SHP77 treated with DMSO at 0.1 percent for 48 hours (cell line): Measurements from ENCODE around the gene XRN2.
A peak's percentile ranks its signal among the peaks of the same experiment; 100 is the strongest.

Source experiments
- DNase-seq: peaks from one replicate; lab custom pipeline; 2025; lab: John Stamatoyannopoulos, UW

XRN2 gene, protein sequence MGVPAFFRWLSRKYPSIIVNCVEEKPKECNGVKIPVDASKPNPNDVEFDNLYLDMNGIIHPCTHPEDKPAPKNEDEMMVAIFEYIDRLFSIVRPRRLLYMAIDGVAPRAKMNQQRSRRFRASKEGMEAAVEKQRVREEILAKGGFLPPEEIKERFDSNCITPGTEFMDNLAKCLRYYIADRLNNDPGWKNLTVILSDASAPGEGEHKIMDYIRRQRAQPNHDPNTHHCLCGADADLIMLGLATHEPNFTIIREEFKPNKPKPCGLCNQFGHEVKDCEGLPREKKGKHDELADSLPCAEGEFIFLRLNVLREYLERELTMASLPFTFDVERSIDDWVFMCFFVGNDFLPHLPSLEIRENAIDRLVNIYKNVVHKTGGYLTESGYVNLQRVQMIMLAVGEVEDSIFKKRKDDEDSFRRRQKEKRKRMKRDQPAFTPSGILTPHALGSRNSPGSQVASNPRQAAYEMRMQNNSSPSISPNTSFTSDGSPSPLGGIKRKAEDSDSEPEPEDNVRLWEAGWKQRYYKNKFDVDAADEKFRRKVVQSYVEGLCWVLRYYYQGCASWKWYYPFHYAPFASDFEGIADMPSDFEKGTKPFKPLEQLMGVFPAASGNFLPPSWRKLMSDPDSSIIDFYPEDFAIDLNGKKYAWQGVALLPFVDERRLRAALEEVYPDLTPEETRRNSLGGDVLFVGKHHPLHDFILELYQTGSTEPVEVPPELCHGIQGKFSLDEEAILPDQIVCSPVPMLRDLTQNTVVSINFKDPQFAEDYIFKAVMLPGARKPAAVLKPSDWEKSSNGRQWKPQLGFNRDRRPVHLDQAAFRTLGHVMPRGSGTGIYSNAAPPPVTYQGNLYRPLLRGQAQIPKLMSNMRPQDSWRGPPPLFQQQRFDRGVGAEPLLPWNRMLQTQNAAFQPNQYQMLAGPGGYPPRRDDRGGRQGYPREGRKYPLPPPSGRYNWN

GRCh38 chr20:21303061-21303871 lies at the start of gene XRN2:
XRN2 (plus strand) TSS chr20:21303331; CDS start chr20:21303399, 68 bp downstream.
- peak; percentile 79 for DNase-seq

- no peak for DNase-seq
Observed at GRCh38 chr20:21257192-21257591, 45.9 kb upstream of the XRN2 start.

GRCh38 chr20:21258411-21258810 lies 44.7 kb upstream of the XRN2 start:
- DNase-seq = no peak

DNA sequence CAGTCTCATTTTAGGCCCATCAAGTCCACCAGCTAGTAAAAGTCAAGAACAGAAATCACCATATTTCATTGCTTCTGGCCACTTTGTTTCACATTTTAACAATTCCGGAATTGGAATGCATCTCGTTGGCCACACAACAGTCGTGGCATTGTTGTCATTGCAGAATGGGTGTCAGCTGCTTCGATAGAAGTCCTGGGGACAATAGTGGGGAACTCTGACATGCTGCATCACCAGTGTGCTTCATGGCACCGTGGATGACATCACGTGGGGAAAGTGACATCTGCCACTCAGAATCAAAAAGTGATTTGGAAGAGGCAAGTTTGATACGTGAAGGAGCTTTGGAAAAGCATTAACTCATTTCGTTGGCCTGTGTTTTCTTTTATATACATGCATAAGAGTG lies 43.8 kb upstream of the XRN2 start:
- DNase-seq = no peak

GRCh38 chr20:21262812-21263211 lies 40.3 kb upstream of the XRN2 start:
- DNase-seq = no peak

DNA sequence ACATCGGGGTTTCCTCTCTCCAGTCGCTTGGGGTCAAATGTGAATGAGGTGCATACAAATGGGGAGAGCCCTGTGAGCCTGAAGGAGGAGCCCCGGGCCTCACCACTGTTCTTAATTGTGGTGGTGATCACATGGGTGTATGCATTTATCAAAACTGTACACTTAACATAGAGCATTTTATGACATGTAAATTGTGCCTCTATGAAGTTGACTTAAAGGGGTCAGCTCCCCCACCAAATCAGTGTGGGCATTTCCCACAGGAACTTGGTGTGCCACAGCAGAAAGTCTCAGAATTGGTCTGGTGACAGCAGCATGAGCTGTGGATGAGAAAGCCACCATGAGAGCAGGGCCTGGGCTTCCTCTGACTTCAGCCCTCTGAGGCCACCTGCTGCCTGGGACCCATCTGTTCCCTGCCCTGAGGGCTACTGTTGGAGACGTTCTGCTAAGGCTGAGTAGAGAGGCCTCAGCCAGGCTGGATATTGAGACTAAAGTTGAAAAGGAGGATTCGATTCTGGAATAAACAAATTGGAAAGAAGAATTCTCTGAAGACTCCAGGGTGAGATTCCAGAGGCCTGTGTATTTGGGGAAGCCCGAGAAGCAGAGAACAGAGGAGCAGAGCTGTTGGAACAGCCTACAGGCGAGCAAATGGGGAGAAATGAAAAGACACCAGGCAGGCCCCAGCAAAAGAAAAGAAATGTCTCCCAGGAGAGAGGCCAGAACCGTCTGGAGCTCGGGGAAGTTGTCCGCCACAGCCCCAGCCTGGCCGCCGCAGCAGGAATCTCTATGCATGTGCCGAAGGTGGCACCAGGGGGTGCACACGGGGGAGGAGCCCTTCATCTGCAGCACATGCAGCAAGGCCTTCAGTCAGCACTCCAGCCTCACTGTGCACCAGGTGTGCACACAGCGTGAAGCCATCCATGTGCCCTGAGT lies 37.6 kb upstream of the XRN2 start:
- DNase-seq = no peak

DNA sequence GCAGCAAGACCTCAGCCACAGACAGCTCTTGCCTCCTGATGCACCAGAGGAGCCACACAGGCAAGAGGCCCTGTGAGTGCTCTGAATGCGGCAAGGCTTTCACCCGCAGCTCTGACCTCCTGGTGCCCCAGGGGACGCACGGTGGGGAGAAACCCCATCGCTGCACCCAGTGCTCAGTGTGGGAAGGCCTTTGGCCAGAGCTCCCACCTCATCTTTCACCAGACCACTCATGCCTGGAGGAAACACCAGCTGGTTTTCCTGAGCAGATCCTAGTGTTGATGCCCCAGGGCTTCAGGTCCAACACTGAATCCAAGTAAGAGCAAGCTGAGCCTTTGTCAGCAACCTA lies 37.0 kb upstream of the XRN2 start:
- no peak for DNase-seq

DNA sequence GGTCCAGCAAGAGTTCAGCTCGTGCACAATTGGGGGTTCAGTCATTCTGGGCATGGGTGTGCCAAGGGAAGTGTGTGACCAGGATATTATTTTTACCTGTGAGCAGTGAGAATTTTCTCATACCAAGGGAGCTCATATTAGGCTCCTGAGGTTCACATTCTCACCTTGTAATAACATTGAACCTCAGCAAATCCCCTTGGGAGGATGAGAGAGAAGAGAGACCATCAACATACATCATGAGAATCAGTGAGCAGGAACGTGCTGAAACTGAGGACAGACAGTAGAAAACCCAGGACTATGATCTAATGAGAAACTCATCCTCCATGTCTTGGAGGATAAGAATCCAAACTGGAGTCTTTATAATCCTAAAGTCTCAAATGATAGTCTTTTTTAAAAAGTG lies 33.4 kb upstream of the XRN2 start:
- no peak for DNase-seq

DNA sequence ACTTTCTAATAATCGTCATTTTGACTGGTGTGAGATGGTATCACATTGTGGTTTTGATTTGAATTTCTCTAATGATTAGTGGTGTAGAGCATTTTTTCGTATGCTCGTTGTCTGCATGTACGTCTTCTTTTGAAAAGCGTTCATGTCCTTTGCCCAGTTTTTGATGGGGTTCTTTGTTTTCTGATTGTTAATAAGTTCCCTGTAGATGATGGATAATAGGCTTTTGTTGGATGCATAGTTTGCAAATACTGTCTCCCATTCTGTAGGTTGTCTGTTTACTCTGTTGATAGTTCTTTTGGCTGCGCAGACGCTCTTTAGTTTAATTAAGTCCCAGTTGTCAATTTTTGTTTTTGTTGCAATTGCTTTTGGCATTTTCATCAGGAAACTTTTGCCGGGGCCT lies 32.3 kb upstream of the XRN2 start:
- no peak for DNase-seq

DNA sequence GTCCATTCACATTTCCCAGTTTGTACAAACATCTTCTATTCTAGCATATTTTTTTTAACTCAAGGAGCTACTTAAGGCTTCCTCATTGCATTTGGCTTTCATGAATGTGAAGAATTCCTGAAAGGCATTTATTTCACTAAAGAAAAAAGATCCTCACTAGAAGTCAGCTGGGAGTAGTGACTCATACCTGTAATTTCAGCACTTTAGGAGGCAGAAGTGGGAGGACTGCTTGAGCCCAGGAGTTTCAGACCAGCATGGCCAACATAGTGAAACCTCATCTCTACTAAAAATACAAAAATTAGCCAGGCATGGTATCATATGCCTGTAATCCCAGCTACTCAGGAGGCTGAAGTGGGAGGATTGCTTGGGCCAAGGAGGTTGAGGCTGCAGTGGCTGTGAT lies 30.9 kb upstream of the XRN2 start:
- no peak for DNase-seq

GRCh38 chr20:21272679-21273078 lies 30.5 kb upstream of the XRN2 start:
- no peak for DNase-seq

- DNase-seq = peak; percentile 8
Observed at GRCh38 chr20:21273755-21274386, 29.3 kb upstream of the XRN2 start.

- DNase-seq = no peak
Observed at GRCh38 chr20:21278829-21279228, 24.3 kb upstream of the XRN2 start.

DNA sequence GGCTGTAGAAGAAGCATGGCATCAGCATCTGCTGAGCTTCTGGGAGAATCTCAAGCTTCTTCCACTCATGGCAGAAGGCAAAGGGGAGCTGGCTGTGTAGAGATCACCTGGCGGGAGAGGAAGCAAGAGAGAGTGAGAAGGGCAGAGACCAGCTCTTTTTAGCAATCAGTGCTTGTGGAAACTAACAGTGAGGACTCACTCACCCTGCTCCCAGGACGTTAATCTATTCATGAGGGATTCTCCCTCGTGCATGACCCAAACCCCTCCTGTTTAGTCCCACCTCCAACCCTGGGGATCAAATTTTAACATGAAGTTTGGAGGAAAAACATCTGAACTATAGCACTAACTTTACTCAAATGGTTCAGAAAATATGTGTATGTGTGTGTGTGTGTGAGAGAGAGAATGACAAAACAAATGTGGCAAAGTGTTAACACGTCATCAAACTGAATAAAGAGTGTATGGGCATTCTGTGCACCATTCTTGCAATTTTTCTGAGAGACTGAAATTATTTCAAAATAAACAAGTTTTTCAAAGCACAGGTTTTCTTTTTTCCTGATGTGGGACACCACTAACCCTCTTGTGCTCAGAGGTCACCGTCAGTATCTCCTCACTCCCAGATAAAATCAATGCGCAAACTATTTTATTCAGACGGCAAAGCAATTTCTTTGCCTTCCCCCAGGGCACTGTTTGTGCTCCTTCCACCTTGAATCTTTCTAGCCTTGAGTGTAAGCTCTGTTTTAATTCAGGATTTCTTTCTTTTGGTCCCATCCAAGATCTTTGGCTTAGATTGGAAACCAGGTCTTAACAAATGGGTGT lies 23.2 kb upstream of the XRN2 start:
- no peak for DNase-seq

DNA sequence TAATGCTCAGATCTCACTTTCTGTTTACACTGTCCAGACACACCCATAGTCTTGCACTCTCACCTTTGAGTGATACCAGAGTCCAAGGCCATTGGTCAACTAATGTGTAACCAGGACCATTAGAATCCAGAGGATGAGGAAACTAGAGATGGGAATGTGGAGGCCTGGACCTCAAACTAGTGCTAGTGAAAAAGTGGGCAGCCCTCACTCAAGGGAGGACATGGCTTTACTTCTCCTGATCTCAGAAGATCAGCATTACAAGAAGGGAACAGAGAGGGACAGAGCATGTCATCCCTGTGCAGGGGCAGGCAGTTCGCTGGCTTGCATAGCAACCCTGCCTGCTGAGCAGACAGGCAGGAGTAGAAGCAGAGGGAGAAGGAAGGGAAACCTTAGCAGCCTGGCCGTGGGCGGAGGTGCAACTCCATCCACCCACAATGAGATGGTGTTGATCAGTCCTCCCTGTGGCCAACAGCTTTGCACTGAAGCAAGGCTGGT lies 22.6 kb upstream of the XRN2 start:
- no peak for DNase-seq

DNA sequence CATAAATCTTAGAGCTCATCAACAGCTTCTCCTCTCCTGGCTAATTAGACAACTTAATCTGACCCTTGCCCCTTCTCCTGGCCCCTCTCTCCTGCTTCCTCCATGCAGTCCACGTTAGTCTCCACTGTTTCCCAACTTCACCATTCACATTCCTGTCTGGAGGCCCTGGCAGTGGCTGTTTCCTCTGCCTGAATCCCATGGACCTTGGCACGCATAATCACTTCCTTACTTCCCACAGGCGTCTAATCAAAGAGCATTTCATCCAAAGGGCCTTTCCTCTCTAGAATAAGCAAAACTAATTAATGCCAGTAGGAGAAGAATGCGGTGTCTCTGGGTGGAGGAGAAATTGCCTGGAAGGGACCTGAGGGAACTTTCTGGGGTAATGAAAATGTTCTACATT lies 16.4 kb upstream of the XRN2 start:
- DNase-seq = no peak

DNA sequence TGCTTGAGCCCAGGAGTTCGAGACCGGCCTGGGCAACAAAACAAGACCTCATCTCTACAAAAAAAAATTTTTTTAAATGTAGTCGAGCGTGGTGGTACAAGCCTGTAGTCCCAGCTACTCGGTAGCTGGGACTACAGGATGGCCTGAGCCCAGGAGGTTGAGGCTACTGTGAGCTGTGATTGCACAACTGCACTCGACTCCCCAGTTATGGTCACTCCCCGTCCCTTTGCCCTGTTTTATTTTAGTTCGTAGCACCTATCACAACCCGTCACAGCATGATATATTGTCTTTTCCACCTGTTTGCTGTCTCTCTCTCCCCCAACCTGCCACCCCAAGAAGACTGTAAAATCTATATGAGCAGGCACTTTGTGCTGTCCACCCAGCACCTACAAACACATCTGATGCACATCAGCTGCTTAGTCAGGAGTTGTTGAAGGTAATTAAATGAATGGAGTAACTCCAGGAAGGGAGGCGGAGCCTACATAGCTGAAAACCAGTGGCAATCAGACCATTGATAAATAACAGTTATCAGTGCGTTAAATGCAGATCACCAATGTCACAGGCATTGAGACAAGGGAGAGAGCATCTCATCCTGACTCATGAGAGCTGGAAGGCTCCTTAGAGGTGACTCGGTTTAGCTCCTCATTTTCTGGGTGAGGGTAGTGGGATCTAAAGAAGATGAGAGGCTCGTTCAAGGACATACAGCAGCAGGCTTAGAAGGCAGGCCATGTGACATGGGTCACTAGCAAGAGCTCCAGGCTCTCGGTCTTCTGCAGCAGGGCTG lies 14.4 kb upstream of the XRN2 start:
- DNase-seq = no peak

GRCh38 chr20:21289651-21290050 lies 13.5 kb upstream of the XRN2 start:
- no peak for DNase-seq

DNA sequence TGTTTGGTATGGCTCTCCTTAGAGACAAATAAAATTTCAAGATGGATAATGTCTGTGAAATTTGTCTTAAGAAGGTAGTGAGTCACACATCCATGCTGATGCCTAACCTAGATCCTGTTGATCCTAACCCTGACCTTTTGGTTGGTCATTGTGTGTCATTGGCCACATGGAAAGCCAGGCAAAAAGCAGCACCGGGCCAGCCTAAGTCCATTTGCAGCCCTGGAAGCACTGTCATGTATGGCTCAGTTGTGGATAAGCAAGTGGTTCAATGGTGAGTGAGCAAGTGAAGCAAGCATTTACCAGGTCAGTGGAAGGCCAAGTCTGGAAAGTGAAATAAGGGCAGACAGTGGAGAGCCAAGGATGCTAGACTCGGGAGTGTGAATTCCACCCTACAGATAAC lies 12.1 kb upstream of the XRN2 start:
- DNase-seq = no peak
